SU-DHL-6 (cell line): ENCODE measurements around the gene ABHD2.
"Not testable (repeated sequence)": the region's sequence is repeated elsewhere in the genome, so short reads cannot be mapped to it uniquely, and the experiment has no call there.

ENCODE experiments used
- H2AFZ ChIP-seq: fragments of 200-600 bp; sonication (generic); 2 replicates; pipeline ENCODE4 v1.6.1; 2014; ENCODE audit warnings: low read depth, mild to moderate bottlenecking, moderate library complexity, mixed read lengths, antibody characterized with exemption, low read length; ENCODE audit not compliant: severe bottlenecking
- H3F3A ChIP-seq: fragments of 200-600 bp; shearing (Covaris generic); 2 replicates; pipeline ENCODE4 v1.6.0; 2016; ENCODE audit warnings: antibody characterized with exemption, mild to moderate bottlenecking; ENCODE audit not compliant: insufficient read depth
- H3K27ac ChIP-seq: fragments of 200-600 bp; sonication (generic); 2 replicates; pipeline ENCODE4 v1.5.1; 2016; ENCODE audit warnings: low read depth, mild to moderate bottlenecking, low read length, moderate library complexity, mixed read lengths
- H3K27me3 ChIP-seq: fragments of 200-600 bp; sonication (generic), shearing (Covaris generic); 2 replicates; pipeline ENCODE4 v1.6.0; 2014; ENCODE audit warnings: mild to moderate bottlenecking, low read length
- H3K36me3 ChIP-seq: fragments of 200-600 bp; sonication (generic); 2 replicates; pipeline ENCODE4 v1.6.1; 2014; ENCODE audit warnings: mild to moderate bottlenecking, low read length, mixed read lengths
- H3K4me2 ChIP-seq: fragments of 300-600, 200-600 bp; shearing (Covaris generic), sonication (generic); 2 replicates; pipeline ENCODE4 v1.6.0; 2014; ENCODE audit warnings: low read length, low read depth, mild to moderate bottlenecking; ENCODE audit not compliant: poor library complexity, severe bottlenecking
- H3K4me3 ChIP-seq: fragments of 200-600 bp; sonication (generic); 2 replicates; pipeline ENCODE4 v1.5.1; 2014; ENCODE audit warnings: antibody characterized with exemption, low read length, mild to moderate bottlenecking, mixed read lengths; ENCODE audit not compliant: insufficient read depth, poor library complexity, severe bottlenecking
- H3K79me2 ChIP-seq: fragments of 200-600 bp; sonication (generic); 2 replicates; pipeline ENCODE4 v1.6.1; 2014; ENCODE audit warnings: mild to moderate bottlenecking, low read length, moderate library complexity; ENCODE audit not compliant: insufficient read depth
- H3K9ac ChIP-seq: fragments of 200-600 bp; sonication (generic); 2 replicates; pipeline ENCODE4 v1.7.0; 2014; ENCODE audit warnings: mild to moderate bottlenecking, low read length
- H3K9me2 ChIP-seq: fragments of 200-600 bp; sonication (generic); replicated peaks from 2 replicates; pipeline ENCODE4 v1.6.1; 2014; ENCODE audit warnings: low read length; ENCODE audit not compliant: insufficient read depth
- H3K9me3 ChIP-seq: fragments of 200-600 bp; sonication (generic); 2 replicates; pipeline ENCODE4 v1.6.1; 2014; ENCODE audit warnings: low read length, mixed read lengths; ENCODE audit not compliant: insufficient read depth
- H4K20me1 ChIP-seq: fragments of 200-600 bp; sonication (generic); 2 replicates; pipeline ENCODE4 v1.6.1; 2014; ENCODE audit warnings: low read depth, mild to moderate bottlenecking, antibody characterized with exemption, low read length, moderate library complexity, mixed read lengths
- EZH2phosphoT487 ChIP-seq: fragments of 200-600 bp; sonication (generic), shearing (Covaris generic); conservative IDR thresholded peaks from 2 replicates; pipeline ENCODE4 v1.6.1; 2018; ENCODE audit warnings: mild to moderate bottlenecking, antibody characterized with exemption, low read length, moderate library complexity, mixed read lengths
- TF ChIP-seq, protein P1 (sequence below): fragments of 200-600 bp; sonication (generic); IDR thresholded peaks from one replicate; pipeline ENCODE4 v1.5.1; 2017; ENCODE audit warnings: antibody characterized with exemption, mild to moderate bottlenecking, low read length, moderate library complexity; ENCODE audit not compliant: insufficient read depth, poor library complexity, severe bottlenecking

ABHD2 gene

DNA sequence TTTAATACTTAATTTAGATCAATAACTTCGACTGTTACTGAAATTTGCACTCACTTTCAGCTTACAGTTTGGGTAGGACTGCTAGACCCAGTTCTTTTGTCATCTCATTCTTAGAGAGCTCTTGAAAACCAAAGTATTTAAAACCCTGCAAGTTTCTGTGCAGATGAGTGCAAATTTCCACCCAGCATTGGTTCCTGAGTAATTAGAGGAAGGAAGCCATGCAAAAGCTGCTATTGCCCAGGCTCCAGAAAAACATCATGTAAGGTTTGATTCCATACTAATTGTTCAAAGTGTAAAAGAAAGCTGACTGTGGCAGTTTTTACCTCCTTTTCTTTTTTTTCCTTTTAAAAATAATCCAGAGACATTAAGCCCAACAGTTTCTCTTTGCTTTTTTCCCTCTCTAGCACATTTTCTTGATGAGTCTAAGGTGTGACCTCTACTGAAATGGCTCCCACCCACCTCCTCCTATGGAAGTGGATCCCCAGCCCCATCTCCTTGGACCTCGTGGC lies 30.3 kb downstream of the ABHD2 start:
- no peak overlapping the region for H3K27ac ChIP-seq
- H3K27me3 ChIP-seq: no peaks in the 10 kb centered on the region
- no peaks in the 10 kb centered on the region for H4K20me1 ChIP-seq
- no peak overlapping the region for H3K9ac ChIP-seq
- H3K9me3 ChIP-seq: no peaks in the 10 kb centered on the region
- no peak overlapping the region for H3K4me3 ChIP-seq
- no peak overlapping the region for H2AFZ ChIP-seq
- no peak for TF ChIP-seq EZH2phosphoT487
- TF ChIP-seq, protein P1, sequence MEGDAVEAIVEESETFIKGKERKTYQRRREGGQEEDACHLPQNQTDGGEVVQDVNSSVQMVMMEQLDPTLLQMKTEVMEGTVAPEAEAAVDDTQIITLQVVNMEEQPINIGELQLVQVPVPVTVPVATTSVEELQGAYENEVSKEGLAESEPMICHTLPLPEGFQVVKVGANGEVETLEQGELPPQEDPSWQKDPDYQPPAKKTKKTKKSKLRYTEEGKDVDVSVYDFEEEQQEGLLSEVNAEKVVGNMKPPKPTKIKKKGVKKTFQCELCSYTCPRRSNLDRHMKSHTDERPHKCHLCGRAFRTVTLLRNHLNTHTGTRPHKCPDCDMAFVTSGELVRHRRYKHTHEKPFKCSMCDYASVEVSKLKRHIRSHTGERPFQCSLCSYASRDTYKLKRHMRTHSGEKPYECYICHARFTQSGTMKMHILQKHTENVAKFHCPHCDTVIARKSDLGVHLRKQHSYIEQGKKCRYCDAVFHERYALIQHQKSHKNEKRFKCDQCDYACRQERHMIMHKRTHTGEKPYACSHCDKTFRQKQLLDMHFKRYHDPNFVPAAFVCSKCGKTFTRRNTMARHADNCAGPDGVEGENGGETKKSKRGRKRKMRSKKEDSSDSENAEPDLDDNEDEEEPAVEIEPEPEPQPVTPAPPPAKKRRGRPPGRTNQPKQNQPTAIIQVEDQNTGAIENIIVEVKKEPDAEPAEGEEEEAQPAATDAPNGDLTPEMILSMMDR: no peak
- no peaks in the 10 kb centered on the region for H3F3A ChIP-seq
- H3K36me3 ChIP-seq: no peaks in the 10 kb centered on the region
- no peak overlapping the region for H3K4me2 ChIP-seq
- no peaks in the 10 kb centered on the region for H3K79me2 ChIP-seq
- H3K9me2 ChIP-seq: no peaks in the 10 kb centered on the region

DNA sequence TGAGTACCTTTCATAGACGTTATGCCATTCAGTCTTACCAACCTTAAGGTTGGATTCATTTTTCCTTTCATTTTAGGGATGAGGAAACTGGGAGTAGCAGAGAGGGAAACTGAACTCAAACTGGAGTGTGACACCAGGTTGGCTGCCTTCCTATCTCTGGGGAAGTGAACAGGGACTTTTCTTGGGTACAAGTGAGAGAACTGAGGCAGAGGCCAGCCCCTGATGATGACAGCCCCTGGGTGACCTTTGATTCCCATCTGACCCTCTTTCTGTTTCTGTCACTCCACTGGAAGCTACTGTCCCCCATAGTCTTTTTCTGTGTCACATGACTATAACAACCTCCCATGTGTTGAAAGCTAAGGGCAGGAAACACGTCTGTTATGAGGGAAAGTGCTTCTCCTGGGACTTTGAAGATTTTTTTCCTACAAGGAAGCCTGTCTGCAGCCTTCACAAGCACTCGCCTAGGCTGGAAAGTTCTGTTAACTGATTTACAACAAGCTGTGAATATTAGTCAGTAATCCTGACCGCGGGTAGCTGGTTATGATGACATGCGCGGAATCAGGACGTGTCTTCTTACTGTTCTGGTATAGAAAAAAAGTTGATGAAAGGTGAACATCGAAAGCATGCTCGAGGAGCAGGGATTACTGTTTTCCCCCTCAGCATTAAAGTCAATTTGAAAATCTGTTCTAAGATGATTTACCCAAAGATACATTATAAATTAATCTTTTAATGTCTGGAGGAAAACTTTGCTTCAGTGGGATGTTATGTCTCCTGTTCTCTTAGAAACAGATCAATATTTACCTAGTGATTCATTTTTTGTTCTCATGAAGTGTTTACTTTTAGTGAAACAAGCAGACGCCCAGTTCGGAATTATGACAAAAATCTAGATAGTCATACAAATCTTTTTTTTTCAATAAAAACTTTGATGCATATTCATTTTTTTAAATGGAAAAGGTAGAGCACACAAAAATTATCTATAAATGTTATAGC lies 31.5 kb downstream of the ABHD2 start:
- Histone ChIP-seq H3K4me2 (no peak overlapping the region), H2AFZ (no peak overlapping the region), H4K20me1 (no peaks in the 10 kb centered on the region), H3K27ac (no peak overlapping the region), H3K9me2 (no peaks in the 10 kb centered on the region), H3K36me3 (no peaks in the 10 kb centered on the region), H3K9me3 (no peaks in the 10 kb centered on the region), H3K27me3 (no peaks in the 10 kb centered on the region), H3K9ac (no peak overlapping the region), H3K4me3 (no peak overlapping the region), H3F3A (no peaks in the 10 kb centered on the region), H3K79me2 (no peaks in the 10 kb centered on the region)
- TF ChIP-seq, protein P1: no peak
- TF ChIP-seq EZH2phosphoT487: no peak

DNA sequence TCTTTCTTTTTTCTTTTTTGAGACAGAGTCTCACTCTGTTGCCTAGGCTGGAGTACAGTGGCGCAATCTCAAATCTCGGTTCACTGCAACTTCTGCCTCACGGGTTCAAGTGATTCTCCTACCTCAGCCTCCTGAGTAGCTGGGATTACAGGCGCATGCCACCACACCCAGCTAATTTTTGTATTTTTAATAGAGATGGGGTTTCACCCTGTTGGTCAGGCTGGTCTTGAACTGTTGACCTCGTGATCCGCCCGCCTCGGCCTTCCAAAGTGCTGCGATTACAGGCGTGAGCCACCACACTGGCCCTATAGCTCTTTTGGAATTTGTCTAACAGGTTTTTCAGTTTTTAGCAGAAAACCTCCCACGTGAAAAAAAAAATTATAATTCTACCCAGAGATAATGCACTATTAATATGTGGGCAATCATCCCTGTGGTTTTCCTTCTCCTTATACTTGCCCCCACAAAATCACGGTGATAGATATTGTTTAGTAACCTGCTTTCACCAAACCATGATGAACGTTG lies 32.3 kb downstream of the ABHD2 start:
- H3K4me3 ChIP-seq, H3K9ac ChIP-seq, H4K20me1 ChIP-seq, H3K9me3 ChIP-seq, H3K79me2 ChIP-seq, H3K4me2 ChIP-seq, H3K27ac ChIP-seq, H3K36me3 ChIP-seq, H3K9me2 ChIP-seq, H3K27me3 ChIP-seq, H3F3A ChIP-seq, H2AFZ ChIP-seq: not testable (repeated sequence)

DNA sequence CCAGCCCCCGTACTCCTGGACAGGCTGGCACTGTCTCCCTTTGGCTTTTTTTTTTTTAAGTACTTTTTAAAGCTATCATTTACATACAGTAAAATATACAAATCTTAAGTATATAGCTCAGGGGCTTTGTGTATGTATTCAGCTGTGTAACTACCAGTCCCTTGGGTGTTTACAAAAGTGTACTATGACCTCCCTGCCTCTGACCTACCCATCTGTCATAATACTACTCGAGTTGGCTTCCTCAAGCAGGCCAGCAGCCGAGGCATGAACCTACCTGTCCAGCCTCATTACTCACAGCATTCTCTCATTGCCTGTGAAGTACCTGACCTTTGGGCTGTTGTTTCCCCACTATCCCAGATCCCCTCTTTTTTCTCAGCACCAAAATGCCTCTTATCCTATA lies 33.2 kb downstream of the ABHD2 start:
- H3K27me3 ChIP-seq: no peaks in the 10 kb centered on the region
- no peaks in the 10 kb centered on the region for H3K79me2 ChIP-seq
- no peaks in the 10 kb centered on the region for H3K9me2 ChIP-seq
- H3K4me3 ChIP-seq: no peak overlapping the region
- H3K9ac ChIP-seq: no peak overlapping the region
- no peak overlapping the region for H3K27ac ChIP-seq
- no peak overlapping the region for H3K4me2 ChIP-seq
- H3K9me3 ChIP-seq: no peaks in the 10 kb centered on the region
- no peak for TF ChIP-seq EZH2phosphoT487
- TF ChIP-seq, protein P1: no peak
- no peaks in the 10 kb centered on the region for H4K20me1 ChIP-seq
- no peak overlapping the region for H2AFZ ChIP-seq
- H3F3A ChIP-seq: no peaks in the 10 kb centered on the region
- no peaks in the 10 kb centered on the region for H3K36me3 ChIP-seq
